HepG2 (cell line): Measurements from ENCODE around the gene PRSS8. TPM values are rescaled to one million over a fixed set of nuclear protein-coding genes. Genes with fewer than 3 reads are reported as not detected.

Experiments
- KLF12 ChIP-seq: sonication (generic); formaldehyde crosslinking; IDR thresholded peaks from 2 replicates; pipeline ENCODE4 v1.4.0; 2020; ENCODE audit warnings: missing genetic modification reagents, borderline replicate concordance
- SMAD3 ChIP-seq: sonication (generic); formaldehyde crosslinking; IDR thresholded peaks from 2 replicates; pipeline ENCODE4 v1.4.0; 2020; ENCODE audit warnings: missing genetic modification reagents
- SP5 ChIP-seq: IDR thresholded peaks from 2 replicates; pipeline ENCODE4 v1.6.1; 2016; ENCODE audit warnings: low read depth, borderline replicate concordance
- SRSF4 ChIP-seq: fragments of 200-400 bp; formaldehyde crosslinking; IDR thresholded peaks from one replicate; pipeline ENCODE4 v1.6.1; 2018; ENCODE audit warnings: mild to moderate bottlenecking, low read depth, low read length, moderate library complexity; ENCODE audit not compliant: poor library complexity, severe bottlenecking
- TEAD2 ChIP-seq: sonication (generic); formaldehyde crosslinking; IDR thresholded peaks from 2 replicates; pipeline ENCODE4 v1.9.0; 2021; ENCODE audit warnings: missing genetic modification reagents
- YY1 ChIP-seq: IDR thresholded peaks from 2 replicates; pipeline ENCODE4 v1.6.1; 2011; ENCODE audit warnings: low read length, low read depth, moderate library complexity, mild to moderate bottlenecking; ENCODE audit not compliant: insufficient read depth, insufficient replicate concordance
- ZBTB20 ChIP-seq: sonication (generic); formaldehyde crosslinking; IDR thresholded peaks from 2 replicates; pipeline ENCODE4 v1.8.1; 2023; ENCODE audit warnings: missing genetic modification reagents, low read depth, mild to moderate bottlenecking, borderline replicate concordance
- ZNF564 ChIP-seq: sonication (generic); formaldehyde crosslinking; IDR thresholded peaks from 2 replicates; pipeline ENCODE4 v1.8.1; 2023; ENCODE audit warnings: mild to moderate bottlenecking, missing genetic modification reagents
- ZNF777 ChIP-seq: sonication (generic); formaldehyde crosslinking; IDR thresholded peaks from 2 replicates; pipeline ENCODE4 v1.4.0; 2020; ENCODE audit warnings: missing genetic modification reagents
- ZNF790 ChIP-seq: sonication (generic); formaldehyde crosslinking; IDR thresholded peaks from 2 replicates; pipeline ENCODE4 v1.8.0; 2022; ENCODE audit warnings: missing genetic modification reagents, mild to moderate bottlenecking, borderline replicate concordance
- polyA plus RNA-seq, 8 experiments: library from polyadenylated mRNA; depleted of rRNA in 3 of 8; stranded (reverse) in 7 of 8; unstranded in 1 of 8; fragments of >200 nt; fragmentation: Illumina TruSeq in 4 of 8; extraction: Trizol in 4 of 8; gene quantifications; 2 replicates each; pipeline versions ENCODE4 v1.2.1 to v1.2.3, GENCODE V29; 2011 to 2016; ENCODE audit warnings: low read depth in 4 of 8, missing spikeins in 1 of 8, mixed read lengths in 1 of 8; ENCODE audit not compliant: insufficient read depth in 1 of 8
- total RNA-seq, 5 experiments: library from RNA; depleted of rRNA; stranded (reverse); fragments of >200 nt; fragmentation: Illumina TruSeq; extraction: Trizol; gene quantifications; 2 replicates each; pipeline ENCODE4 v1.2.3, GENCODE V29; 2016; ENCODE audit warnings: low read depth in 1 of 5
- TF ChIP-seq, protein P1 (sequence below): sonication (generic); formaldehyde crosslinking; IDR thresholded peaks from 2 replicates; pipeline ENCODE4 v1.5.0; 2020; ENCODE audit warnings: mild to moderate bottlenecking, missing genetic modification reagents, borderline replicate concordance
- TF ChIP-seq, protein P2 (sequence below): sonication (generic); formaldehyde crosslinking; IDR thresholded peaks from 2 replicates; pipeline ENCODE4 v1.4.0; 2020; ENCODE audit warnings: mild to moderate bottlenecking, low read depth, missing genetic modification reagents
- TF ChIP-seq, protein P3 (sequence below): sonication (generic); formaldehyde crosslinking; IDR thresholded peaks from 2 replicates; pipeline ENCODE4 v1.4.0; 2020; ENCODE audit warnings: missing genetic modification reagents, borderline replicate concordance
- TF ChIP-seq, protein P4 (sequence below): IDR thresholded peaks from 2 replicates; pipeline ENCODE4 v1.6.1; 2012; ENCODE audit warnings: inconsistent platforms
- TF ChIP-seq, protein P5 (sequence below): sonication (generic); formaldehyde crosslinking; IDR thresholded peaks from 2 replicates; pipeline ENCODE4 v1.4.0; 2020; ENCODE audit warnings: mild to moderate bottlenecking, missing genetic modification reagents
- TF ChIP-seq, protein P6 (sequence below): sonication (generic); formaldehyde crosslinking; IDR thresholded peaks from 2 replicates; pipeline ENCODE4 v1.9.0; 2021; ENCODE audit warnings: missing genetic modification reagents, borderline replicate concordance

Gene PRSS8
- total and polyA plus RNA-seq, 2 of the 13 experiments (the other 11 are each of a cell fraction or from before 2014, with no cell fraction given), result 2.6 to 7.2 TPM

DNA sequence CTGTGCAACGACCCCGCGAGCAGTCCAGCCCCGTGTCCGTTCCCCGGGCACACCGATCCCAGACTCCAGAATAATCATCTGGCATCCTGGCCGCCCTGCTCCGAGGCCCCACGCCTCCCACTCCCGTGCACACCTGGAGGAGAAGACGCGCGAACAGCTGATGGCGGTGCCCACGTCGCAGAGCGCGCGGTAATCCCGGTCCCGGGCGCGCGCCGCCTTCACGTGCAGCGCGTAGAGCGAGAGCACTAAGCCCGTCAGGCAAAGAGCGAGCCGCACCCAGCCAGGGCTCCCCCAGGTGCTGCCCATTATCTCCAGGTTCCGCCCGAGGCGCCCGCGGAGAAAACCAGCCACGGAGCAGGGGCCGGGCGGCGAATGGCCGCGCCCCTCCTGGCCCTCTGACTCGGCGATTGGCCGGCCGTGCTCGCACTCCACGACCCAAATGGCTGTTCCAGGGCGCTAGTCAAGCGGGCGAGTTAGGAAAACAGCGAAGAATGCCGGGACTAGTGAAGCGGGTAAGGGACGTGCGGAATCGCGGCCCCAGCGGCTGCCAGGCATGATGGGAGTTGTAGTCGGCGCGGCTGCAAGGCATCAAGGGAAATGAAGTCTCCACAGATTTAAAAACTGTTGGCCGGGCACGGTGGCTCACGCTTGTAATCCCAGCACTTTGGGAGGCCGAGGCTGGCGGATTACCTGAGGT is 41.0 kb downstream of the PRSS8 start, which contains the start of gene VKORC1 (continued):
- TF ChIP-seq, protein P1, sequence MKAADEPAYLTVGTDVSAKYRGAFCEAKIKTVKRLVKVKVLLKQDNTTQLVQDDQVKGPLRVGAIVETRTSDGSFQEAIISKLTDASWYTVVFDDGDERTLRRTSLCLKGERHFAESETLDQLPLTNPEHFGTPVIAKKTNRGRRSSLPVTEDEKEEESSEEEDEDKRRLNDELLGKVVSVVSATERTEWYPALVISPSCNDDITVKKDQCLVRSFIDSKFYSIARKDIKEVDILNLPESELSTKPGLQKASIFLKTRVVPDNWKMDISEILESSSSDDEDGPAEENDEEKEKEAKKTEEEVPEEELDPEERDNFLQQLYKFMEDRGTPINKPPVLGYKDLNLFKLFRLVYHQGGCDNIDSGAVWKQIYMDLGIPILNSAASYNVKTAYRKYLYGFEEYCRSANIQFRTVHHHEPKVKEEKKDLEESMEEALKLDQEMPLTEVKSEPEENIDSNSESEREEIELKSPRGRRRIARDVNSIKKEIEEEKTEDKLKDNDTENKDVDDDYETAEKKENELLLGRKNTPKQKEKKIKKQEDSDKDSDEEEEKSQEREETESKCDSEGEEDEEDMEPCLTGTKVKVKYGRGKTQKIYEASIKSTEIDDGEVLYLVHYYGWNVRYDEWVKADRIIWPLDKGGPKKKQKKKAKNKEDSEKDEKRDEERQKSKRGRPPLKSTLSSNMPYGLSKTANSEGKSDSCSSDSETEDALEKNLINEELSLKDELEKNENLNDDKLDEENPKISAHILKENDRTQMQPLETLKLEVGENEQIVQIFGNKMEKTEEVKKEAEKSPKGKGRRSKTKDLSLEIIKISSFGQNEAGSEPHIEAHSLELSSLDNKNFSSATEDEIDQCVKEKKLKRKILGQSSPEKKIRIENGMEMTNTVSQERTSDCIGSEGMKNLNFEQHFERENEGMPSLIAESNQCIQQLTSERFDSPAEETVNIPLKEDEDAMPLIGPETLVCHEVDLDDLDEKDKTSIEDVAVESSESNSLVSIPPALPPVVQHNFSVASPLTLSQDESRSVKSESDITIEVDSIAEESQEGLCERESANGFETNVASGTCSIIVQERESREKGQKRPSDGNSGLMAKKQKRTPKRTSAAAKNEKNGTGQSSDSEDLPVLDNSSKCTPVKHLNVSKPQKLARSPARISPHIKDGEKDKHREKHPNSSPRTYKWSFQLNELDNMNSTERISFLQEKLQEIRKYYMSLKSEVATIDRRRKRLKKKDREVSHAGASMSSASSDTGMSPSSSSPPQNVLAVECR (CRISPR knock-in tag), result peak; percentile 93; the same call in 1 of the 2 replicates
- peak; percentile 59 for TF ChIP-seq ZNF777 (CRISPR knock-in tag)
- TF ChIP-seq, protein P2, sequence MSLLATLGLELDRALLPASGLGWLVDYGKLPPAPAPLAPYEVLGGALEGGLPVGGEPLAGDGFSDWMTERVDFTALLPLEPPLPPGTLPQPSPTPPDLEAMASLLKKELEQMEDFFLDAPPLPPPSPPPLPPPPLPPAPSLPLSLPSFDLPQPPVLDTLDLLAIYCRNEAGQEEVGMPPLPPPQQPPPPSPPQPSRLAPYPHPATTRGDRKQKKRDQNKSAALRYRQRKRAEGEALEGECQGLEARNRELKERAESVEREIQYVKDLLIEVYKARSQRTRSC (CRISPR knock-in tag), result no peak
- peak; percentile 88; the same call in 1 of the 2 replicates for TF ChIP-seq SMAD3 (CRISPR knock-in tag)
- no peak for TF ChIP-seq SRSF4
- peak; percentile 44; the same call in 1 of the 2 replicates for TF ChIP-seq TEAD2 (CRISPR knock-in tag)
- TF ChIP-seq ZNF564 (CRISPR knock-in tag), result peak; percentile 35; the same call in 1 of the 2 replicates
- TF ChIP-seq, protein P3, sequence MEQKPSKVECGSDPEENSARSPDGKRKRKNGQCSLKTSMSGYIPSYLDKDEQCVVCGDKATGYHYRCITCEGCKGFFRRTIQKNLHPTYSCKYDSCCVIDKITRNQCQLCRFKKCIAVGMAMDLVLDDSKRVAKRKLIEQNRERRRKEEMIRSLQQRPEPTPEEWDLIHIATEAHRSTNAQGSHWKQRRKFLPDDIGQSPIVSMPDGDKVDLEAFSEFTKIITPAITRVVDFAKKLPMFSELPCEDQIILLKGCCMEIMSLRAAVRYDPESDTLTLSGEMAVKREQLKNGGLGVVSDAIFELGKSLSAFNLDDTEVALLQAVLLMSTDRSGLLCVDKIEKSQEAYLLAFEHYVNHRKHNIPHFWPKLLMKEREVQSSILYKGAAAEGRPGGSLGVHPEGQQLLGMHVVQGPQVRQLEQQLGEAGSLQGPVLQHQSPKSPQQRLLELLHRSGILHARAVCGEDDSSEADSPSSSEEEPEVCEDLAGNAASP (CRISPR knock-in tag), result peak; percentile 79
- TF ChIP-seq, protein P4, sequence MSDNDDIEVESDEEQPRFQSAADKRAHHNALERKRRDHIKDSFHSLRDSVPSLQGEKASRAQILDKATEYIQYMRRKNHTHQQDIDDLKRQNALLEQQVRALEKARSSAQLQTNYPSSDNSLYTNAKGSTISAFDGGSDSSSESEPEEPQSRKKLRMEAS, result peak; percentile 78; the same call in 1 of the 2 replicates
- TF ChIP-seq, protein P5, sequence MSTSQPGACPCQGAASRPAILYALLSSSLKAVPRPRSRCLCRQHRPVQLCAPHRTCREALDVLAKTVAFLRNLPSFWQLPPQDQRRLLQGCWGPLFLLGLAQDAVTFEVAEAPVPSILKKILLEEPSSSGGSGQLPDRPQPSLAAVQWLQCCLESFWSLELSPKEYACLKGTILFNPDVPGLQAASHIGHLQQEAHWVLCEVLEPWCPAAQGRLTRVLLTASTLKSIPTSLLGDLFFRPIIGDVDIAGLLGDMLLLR (CRISPR knock-in tag), result peak; percentile 77
- peak; percentile 93; the same call in 1 of the 2 replicates for TF ChIP-seq KLF12 (CRISPR knock-in tag)
- peak; percentile 23; the same call in 1 of the 2 replicates for TF ChIP-seq SP5 (CRISPR knock-in tag)
- TF ChIP-seq, protein P6, sequence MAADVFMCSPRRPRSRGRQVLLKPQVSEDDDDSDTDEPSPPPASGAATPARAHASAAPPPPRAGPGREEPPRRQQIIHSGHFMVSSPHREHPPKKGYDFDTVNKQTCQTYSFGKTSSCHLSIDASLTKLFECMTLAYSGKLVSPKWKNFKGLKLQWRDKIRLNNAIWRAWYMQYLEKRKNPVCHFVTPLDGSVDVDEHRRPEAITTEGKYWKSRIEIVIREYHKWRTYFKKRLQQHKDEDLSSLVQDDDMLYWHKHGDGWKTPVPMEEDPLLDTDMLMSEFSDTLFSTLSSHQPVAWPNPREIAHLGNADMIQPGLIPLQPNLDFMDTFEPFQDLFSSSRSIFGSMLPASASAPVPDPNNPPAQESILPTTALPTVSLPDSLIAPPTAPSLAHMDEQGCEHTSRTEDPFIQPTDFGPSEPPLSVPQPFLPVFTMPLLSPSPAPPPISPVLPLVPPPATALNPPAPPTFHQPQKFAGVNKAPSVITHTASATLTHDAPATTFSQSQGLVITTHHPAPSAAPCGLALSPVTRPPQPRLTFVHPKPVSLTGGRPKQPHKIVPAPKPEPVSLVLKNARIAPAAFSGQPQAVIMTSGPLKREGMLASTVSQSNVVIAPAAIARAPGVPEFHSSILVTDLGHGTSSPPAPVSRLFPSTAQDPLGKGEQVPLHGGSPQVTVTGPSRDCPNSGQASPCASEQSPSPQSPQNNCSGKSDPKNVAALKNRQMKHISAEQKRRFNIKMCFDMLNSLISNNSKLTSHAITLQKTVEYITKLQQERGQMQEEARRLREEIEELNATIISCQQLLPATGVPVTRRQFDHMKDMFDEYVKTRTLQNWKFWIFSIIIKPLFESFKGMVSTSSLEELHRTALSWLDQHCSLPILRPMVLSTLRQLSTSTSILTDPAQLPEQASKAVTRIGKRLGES (CRISPR knock-in tag), result 0 out of 2 replicates have a peak, but pooled peaks have one; percentile 71
- TF ChIP-seq ZBTB20 (CRISPR knock-in tag), result 0 out of 2 replicates have a peak, but pooled peaks have one; percentile 76
- TF ChIP-seq YY1, result peak; percentile 87
- no peak for TF ChIP-seq ZNF790 (CRISPR knock-in tag)
